NCI-H2171 treated with DMSO at 0.1 percent for 48 hours (cell line): ENCODE results near the gene GPRASP2.
A peak's percentile ranks its signal among the peaks of the same experiment; 100 is the strongest.
"Not testable (repeated sequence)": the region's sequence is repeated elsewhere in the genome, so short reads cannot be mapped to it uniquely, and the experiment has no call there.

ENCODE experiments used
- DNase-seq: peaks from one replicate; lab custom pipeline; 2025; lab: John Stamatoyannopoulos, UW

GPRASP2 gene

DNA sequence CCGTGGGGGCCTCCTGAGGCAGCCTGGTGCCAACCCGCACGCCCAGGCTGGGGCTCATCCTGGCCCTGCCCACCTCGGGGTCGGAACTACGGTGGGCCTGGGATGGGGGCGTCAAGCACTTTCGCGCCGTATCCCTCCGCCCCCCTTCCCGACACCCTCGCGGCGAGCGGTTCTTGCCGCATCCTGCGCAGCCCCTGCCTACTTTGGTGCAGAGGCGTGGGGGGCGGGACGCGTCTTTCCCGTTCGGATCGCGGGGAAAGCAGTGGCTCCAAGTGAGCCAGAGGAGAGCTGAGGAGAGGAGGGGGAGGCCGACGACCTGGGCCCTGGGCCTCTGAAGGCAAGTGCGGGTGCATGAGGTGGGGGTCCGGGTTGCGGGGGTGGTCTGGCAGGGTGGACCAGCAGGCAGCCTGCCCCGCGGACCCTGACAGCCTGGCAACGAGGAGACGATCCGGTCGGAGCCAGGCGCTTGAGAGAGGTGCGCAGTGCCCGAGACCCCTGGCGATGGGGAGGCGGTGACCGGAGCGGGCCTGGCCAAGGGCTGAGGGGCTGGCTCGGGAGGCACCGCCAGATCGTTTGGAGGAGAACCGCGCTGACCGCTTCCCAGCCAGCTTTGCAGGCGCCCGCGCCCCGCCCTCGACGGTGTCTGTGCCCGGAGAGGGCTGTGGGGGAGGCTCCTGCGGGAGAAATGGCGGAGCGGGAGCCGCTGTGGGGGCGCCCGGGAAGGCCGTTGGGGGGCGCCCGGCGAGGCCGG is at the start of gene GPRASP2:
Gene GPRASP2, plus strand, starts transcription at position 233 of the 751 bp plus-strand sequence. CDS start 2,422 bp downstream, outside the sequence.
- peak; percentile 1 for DNase-seq

DNA sequence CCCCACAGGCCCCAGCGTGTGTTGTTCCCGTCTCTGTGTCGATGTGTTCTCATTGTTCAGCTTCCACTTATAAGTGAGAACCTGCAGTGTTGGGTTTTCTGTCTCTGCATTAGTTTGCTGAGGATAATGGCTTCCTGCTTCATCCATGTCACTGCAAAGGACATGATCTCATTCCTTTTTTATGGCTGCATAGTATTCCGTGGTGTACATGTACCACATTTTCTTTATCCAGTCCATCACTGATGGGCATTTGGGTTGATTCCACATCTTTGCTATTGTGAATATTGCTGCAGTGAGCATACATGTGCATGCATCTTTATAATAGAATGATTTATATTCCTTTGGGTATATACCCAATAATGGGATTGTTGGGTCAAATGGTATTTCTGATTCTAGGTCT is 48.4 kb upstream of the GPRASP2 start:
- DNase-seq, result not testable (repeated sequence)

DNA sequence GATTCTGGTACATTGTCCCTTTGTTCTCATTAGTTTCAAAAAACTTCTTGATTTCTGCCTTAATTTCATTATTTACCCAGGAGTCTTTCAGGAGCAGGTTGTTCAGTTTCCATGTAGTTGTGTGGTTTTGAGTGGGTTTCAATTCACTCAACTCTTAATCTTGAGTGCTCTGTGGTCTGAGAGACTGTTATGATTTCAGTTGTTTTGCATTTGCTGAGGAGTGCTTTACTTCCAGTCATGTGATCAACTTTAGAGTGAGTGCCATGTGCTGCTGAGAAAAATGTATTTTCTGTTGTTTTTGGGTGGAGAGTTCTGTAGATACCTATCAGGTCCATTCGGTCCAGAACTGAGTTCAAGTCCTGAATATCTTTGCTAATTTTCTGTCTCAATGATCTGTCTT is 45.2 kb upstream of the GPRASP2 start:
- DNase-seq, result not testable (repeated sequence)

DNA sequence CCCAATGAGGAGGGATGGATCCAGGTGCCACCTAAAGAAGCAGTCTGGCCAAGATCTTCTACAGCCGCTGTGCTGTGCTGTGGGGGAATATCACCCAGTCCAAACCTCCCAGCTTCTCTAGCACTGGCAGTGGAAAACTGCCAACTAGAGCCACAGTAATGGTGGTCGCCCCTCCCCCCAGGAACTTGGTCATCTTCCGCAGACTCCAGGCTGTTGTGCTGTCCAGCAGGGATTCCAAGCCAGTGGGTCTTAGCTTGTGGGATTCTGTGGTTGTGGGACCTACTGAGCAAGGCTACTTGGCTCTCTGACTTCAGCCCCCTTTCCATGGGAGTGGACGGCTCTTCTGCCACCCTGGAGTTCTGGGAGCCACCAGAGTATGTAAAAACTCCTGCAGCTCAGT is 42.7 kb upstream of the GPRASP2 start:
- DNase-seq, result no peak

DNA sequence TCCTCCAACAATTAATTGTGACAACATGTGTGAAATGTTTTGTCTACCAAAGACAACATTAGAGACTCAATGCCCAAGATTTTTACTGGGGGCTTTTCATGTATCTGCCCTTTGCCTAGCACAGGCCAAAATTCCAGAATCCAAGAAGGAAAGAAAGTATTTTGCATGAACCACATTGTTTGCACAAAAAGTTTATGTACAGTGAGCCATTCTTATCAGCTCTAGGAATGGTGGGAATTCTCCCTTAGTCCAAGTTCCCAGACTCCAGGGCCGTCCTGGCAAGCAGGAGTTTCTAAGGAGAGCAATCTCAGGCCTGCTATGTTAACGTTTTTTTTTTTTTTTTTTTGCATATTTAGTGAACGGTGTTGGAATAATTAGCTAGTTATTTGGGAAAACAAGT is 39.4 kb upstream of the GPRASP2 start:
- DNase-seq, result no peak

DNA sequence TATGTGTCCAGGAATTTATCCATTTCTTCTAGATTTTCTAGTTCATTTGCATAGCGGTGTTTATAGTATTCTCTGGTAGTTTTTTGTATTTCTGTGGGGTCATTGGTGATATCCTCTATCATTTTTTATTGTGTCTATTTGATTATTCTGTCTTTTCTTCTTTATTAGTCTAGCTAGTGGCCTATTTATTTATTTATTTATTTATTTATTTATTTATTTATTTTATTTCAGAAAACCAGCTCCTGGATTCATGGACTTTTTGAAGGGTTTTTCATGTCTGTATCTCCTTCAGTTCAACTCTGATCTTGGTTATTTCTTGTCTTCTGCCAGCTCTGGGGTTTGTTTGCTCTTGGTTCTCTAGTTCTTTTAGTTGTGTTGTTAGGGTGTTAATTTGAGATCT is 34.8 kb upstream of the GPRASP2 start:
- DNase-seq, result not testable (repeated sequence)

DNA sequence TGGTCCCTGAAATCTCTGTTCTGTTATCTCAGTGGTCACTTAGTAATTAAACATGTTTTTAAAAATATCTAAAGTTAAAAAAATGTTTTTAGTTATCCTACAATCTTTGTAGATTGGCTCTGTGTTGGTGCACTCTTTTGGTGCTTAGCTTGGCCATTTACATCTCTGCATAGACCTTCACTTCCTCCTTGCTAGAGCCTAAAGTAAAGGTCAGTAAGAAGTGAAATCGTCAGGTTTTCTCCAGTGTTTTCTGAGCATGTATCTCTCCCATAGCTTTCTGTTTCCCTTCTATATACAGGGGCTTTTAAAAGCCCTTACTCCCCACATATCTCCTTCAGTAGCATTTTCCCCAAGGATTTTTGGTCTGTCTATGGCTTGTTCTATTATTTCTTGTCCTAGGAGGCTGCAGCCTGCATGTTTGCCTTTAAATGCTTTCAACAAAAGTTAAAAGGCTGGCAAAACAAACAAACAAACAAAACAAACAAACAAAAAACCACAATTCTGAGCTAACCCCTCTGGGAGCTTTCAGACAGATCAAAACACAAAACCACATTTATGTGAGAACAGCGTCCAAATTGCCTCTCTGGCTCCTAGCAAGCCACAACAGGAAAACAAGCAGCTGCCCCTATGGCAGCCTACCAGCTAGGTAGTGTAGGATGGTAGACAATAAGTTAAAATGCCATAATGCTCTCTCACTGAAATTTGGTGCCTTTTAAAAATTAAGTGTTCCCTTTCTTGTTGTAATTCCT is 27.3 kb upstream of the GPRASP2 start:
- DNase-seq, result no peak

DNA sequence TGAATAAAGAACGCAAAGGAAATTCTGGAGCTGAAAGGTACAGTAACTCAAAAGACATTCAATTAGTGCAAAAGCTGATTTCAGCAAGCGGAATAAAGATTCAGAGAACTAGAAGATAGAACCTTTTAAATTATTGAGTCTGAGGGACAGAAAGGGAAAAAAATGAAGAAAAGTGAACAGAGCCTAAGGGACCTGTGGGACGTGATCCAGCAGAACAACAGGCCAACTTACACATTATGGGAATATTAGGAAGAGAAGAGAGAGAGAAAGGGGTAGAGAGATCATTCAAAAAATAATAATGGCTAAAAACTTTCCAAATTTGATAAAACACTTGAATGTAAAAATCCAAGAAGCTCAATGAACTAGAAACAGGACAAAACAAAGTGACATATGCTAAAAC is 17.5 kb upstream of the GPRASP2 start:
- no peak for DNase-seq

DNA sequence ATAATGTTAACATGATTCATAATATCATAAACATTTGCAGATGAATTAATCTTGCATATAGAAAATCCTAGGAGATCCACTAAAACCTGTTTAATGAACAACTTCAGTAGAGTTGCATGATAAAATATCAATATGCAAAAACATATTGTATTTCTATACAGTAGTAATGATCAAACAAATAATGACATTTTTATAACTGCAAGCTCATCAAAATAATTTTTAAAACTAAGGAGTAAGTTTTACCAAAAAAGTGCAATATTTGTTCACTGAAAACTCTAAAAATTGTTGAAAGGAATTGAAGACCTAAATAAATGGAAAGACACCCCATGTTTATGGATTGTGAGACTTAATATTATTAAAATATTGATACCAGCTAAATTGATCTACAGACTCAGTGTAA is 15.9 kb upstream of the GPRASP2 start:
- DNase-seq, result no peak

DNA sequence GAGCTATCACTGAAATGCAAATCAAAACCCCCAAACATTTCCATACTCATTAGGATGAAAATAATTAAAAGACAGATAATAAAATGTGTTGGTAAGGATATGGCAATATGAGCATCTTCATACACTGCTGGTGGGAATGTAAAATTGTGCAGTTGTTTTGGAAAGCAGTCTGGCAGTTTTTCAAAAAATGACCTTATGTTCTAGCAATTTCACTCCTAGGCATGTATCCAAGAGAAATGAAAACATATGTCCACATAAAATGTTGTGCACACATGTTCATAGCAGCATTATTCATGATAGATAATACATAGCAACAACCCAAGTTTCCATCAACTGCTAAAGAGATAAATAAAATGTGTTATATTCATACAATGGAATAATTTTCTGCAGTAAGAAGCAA is 14.8 kb upstream of the GPRASP2 start:
- DNase-seq, result peak; percentile 12

DNA sequence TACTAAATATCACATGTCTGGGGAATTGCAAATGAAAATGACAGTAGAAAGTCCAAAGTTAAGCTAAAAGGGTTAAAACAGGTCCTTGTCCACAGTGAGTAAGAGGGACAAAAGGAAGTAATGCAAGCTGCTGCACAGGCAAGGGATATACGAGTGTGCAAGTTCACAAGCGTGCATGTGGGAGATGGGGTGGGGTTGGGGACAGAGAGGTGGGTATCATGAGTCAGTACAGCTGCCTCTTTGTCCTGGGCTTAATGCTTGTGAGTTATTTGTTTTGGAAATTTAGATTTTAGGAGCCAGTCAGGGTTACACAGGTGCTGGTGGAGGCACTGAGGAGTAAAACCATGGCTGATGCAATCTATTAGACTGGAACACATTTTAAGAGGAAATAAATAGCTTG is 3.3 kb upstream of the GPRASP2 start:
- no peak for DNase-seq

DNA sequence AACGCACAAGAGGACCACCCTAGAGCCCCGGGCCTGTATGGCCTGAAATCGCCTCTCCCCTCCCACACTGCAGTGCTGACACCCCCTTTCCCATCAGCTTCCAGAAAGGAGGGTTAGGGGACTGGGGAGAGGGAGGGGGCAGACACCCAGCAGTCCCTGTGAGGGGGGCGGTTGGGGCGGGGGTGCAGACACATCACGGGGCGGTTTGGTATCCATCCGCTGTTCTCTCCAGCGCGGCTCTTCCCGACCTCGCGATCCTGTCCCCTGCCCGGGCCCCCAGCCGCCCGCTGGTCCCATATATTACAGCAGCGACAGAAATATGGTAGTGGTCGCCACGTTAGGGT is 404 bp upstream of the GPRASP2 start:
- no peak for DNase-seq

DNA sequence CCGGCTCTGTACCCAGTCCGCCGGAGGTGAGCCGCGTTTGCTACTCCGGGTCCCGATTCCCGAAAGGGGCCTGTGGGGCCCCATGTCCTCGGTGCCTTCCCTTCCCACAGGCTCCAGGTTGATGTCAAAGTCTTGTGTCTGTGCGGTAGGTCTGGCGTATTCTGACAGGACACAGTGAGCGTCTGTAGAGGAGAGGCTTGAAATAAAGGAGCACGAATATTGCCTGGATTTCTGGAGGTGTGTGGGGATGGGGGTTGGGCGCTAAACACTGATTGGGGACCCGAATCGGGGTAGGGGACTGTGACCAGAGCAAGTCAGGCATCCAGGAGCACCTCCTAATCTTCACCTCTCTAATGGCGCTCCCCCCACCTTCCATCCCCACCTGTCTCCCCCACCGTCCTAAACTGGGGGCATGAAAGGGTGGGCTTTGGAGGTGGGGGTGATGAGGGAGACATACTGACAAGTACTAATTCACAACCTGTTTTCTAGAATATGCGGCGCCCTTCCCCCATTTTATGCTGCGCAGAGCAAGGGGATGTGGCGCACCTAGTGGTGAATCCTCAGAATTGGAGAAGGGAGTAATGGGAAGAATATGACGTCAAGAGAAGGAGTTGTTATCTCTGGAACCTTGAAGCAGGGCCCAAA is 855 bp downstream of the GPRASP2 start:
- DNase-seq, result peak; percentile 58

DNA sequence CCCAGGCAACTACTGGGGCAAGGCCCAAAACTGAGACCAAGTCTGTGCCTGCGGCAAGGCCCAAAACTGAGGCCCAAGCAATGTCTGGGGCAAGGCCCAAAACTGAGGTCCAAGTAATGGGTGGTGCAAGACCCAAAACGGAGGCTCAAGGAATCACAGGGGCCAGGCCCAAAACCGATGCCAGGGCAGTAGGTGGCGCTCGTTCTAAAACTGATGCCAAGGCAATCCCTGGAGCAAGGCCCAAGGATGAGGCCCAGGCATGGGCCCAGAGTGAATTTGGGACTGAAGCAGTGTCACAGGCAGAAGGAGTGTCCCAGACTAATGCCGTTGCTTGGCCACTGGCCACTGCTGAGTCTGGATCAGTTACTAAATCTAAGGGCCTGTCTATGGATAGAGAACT is 2.7 kb downstream of the GPRASP2 start:
- no peak for DNase-seq

DNA sequence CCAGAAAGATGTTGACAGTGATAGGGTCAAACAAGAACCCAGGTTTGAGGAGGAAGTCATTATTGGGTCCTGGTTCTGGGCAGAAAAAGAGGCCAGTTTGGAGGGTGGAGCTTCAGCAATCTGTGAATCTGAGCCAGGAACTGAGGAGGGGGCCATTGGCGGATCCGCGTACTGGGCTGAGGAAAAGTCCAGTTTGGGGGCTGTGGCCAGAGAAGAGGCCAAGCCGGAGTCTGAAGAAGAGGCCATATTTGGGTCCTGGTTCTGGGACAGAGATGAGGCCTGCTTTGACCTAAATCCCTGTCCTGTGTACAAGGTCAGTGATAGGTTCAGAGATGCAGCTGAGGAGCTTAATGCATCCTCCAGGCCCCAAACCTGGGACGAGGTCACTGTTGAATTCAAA is 3.7 kb downstream of the GPRASP2 start:
- no peak for DNase-seq

DNA sequence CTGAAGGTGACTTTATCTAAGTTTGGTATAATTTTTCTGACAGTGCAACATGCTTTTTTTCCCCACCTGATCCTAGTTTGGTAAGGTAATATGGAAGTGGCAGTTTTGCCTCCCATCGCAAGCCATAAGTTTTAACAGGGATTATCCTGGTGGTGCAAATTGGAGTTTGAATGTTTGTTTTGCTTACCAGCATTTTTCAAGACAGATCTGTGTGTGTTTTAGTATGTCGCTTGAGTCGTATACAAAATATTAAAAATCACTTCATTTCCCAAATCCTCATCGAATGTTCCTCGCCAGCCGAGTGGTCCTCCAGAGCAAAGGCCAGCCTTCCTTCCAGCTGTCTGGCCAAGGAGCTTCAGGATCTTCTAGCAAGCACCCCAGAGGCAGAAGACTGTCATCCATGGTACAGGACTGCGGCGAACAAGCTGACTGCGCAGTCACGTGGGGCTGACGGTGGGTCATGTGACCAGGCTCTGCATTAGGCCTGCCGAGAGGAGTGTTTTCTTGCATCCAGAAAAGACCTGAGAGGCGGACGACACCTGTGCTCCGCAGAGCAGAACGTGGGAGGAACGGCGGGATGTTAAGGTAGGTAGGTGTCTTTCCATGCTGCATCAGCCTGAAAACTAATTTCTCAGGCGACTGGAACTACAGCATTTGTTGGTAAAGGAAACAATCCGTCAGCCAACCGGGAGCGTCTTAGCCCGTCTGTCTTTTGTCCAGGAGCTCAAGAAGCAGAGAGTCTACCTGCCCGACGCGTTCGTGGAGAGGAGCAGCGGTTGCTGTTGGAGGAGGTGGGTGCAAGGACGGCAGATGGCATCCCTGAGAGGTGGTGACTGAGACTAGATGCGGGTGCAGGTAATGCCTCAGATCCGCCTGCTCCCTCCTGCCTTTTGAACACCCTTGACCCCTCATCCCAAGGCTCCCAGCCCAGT is 8.3 kb downstream of the GPRASP2 start, which contains the start of gene GPRASP3:
Gene GPRASP3, plus strand, starts transcription at position 507 of the 932 bp plus-strand sequence. CDS start 28,253 bp downstream, outside the sequence.
- DNase-seq, result peak; percentile 69

DNA sequence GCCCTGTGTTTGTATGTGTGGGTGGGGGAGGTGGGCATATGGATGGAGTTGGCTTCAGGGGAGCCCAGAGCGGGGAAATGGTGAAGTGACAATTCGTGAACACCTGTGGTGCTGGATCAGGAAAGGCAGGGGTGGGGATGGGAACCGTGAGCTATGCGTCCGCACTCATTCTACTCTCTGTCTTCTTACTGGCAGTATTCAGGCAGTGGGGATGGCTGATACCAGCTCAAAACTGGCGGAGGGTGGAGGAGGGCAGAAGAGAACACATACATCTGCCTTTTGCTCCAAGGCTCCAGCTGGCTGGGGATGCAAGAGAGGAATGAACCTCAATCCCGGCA is 8.9 kb downstream of the GPRASP2 start:
- DNase-seq, result not testable (repeated sequence)

DNA sequence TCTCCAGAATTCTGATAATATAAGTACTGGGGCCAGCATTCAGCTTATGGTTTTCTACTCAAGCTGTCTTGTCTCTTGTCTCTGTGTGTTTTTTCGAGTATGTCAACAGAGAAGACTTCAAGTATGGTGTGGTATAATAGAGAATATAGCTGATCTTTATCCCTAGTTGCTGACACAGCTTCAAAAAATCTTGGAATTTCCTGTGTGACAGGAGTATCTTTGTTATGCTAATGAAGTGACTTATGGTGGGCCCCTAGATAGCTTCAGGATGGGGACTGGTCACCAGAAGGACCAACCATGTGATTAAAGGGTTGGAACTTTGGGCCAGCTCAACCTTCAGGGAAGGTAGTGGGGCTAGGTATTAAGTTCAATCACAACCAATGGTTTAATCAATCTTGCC is 11.2 kb downstream of the GPRASP2 start:
- DNase-seq, result no peak

DNA sequence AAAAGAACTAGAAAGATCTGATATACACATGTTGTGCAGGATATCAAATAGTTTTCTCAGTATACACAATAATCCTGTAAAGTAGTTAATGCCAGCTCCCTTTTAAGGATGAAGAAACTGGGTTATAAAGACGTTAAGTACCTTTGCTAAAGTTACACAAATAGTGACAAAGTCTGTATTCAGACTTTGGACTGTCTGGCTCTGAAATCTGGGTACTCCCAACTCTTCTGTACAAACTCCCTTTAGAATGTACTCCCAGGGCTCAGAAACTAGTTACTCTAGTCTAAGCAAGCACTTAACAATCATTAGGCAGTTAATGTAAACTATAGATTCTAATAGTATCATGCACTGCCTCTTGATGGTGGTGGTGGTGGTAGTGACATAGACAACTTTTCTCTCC is 15.5 kb downstream of the GPRASP2 start:
- DNase-seq, result no peak

DNA sequence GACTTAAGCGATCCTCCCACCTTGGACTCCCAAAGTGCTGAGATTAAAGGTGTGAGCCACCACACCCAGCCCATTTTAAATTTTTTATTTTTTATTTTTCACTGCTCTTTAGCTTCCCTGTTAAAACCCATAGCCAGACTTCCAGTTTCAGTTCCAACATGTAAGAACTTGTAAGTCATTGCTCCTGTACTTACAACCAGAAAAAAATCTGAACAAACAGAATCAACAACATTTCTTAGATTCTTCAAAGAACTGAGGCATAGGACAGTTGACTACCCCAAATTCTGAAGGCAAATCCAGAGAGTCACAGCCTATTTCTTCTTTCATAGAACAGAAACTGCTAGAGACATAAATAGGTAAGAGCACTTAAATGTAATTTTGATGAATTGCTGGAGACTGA is 16.4 kb downstream of the GPRASP2 start:
- no peak for DNase-seq

DNA sequence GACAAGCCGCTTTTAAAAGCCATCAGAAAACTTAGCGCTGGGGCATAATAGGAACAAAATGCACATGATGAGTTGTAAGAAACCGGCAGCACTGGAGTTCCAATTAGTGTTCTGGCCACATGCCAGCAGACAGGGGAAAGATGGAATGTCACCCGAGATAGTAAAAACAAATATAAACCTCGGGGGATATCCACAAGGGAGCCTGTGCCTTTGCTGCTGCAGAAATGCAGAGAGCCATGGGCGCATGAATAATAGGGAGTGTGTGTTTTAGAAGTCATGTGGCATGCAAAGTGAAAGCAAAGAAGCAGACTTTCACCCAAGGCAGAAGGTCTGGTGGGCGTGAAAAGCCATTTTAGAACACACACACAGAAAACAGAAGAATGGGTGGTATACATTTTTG is 27.4 kb downstream of the GPRASP2 start:
- DNase-seq, result peak; percentile 73

DNA sequence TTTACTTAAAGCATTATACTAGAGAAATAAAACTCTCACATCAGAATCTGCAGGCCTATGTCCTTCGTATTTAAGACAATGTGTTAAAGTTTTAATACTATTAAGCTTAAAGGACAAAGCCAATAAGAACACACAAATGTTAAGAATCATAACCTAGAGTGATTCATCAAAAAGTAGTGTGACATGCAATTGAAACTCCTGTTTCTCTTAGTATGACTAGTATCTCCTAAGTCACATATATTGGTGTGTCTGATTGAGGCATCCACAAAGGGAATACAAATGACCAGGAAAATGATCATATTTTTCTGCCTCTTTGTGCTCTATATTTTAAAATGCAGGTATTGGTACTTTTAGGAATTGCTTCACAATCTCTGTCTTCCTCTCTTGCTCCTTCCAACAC is 32.1 kb downstream of the GPRASP2 start:
- no peak for DNase-seq
